IPS-20b (cell line): ENCODE data around the gene SLC7A8.

Experiments
- H3K27ac ChIP-seq: one replicate; pipeline ENCODE4 v1.5.1; 2013; ENCODE audit warnings: low read length
- H3K27me3 ChIP-seq: 2 replicates; pipeline ENCODE4 v1.6.1; 2013; ENCODE audit warnings: mild to moderate bottlenecking, low read length, inconsistent platforms; ENCODE audit not compliant: insufficient read depth
- H3K36me3 ChIP-seq: 2 replicates; pipeline ENCODE4 v1.6.1; 2013; ENCODE audit warnings: low read depth, mild to moderate bottlenecking, inconsistent platforms, low read length, moderate library complexity; ENCODE audit not compliant: insufficient read depth
- H3K4me1 ChIP-seq: 2 replicates; pipeline ENCODE4 v1.6.1; 2013; ENCODE audit warnings: mild to moderate bottlenecking, control low read depth, inconsistent platforms, low read length, moderate library complexity; ENCODE audit not compliant: insufficient read depth
- H3K4me3 ChIP-seq: 2 replicates; pipeline ENCODE4 v1.5.1; 2013; ENCODE audit warnings: mild to moderate bottlenecking, low read length, inconsistent platforms
- H3K9ac ChIP-seq: 2 replicates; pipeline ENCODE4 v1.6.1; 2013; ENCODE audit warnings: low read depth, mild to moderate bottlenecking, inconsistent platforms, low read length, moderate library complexity
- H3K9me3 ChIP-seq: 2 replicates; pipeline ENCODE4 v1.6.1; 2013; ENCODE audit warnings: mild to moderate bottlenecking, low read depth, low read length, inconsistent platforms; ENCODE audit not compliant: insufficient read depth

Gene SLC7A8

DNA sequence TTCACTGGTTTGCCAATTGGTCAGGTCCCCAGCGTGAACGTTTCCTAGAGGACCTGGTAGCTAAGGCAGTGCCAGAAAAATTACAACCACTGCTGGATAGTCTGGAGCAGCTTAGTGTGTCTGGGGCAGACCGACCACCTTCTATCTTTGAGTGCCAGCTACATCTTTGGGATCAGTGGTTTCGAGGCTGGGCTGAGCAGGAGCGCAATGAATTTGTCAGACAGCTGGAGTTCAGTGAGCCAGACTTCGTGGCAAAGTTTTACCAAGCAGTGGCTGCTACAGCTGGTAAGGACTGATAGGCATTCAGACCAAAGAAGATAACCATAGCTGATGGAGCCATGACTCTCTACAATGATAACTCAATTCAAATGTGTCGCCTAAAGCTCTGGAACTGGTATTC, 85.7 kb downstream of the SLC7A8 start:
- peaks cover 6% of the 10 kb centered on the region; the same call in 1 of the 2 replicates for H3K4me1 ChIP-seq
- no peaks in the 10 kb centered on the region for H3K9me3 ChIP-seq
- H3K4me3 ChIP-seq: no peak overlapping the region
- H3K36me3 ChIP-seq: peaks cover 32% of the 10 kb centered on the region
- no peaks in the 10 kb centered on the region for H3K27me3 ChIP-seq
- no peak overlapping the region for H3K9ac ChIP-seq
- no peak overlapping the region for H3K27ac ChIP-seq

DNA sequence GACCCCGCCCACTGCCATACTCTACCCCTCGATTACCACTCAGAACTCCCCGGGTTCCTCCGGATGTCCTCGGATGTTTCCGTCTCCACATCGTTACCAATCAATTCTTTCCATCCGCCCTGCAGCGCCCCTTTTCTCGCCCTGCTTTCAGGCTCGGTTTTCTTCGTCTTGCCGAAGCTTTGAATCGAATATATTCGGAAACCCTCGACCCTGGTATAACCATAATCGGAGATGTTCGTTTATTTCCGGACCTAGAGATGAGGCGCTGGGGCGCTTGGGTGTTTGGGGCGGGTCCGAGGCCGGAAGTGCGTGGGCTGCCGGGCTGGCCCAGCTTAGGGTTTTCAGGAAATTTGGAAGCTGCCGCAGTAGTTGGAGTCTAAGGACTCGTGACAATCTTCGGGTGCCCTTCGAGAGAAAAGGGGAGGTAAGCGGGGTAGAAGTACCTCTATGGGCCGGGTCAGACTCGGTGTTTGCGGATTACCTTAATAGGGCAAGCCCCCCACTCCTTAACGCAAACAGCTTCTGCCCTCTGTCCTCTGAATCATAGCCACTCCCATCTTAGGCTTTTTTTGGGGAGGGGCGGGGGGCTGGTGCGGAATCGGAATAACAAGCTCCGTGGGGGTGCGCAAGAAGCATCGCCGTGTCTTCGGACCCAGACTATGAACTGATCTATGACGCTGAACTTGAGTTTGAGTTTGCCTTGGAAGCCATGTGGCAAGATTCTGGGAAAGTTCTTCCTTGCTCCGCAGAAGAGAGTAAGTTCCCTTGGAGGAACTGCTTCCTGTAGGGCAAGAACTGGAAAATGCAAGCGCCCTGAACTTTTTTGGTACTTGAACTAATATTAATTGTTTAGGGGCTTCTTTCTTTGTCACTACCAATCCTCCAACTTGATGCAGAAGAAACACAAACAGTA, 88.0 kb downstream of the SLC7A8 start, which contains the start of gene C14orf119:
C14orf119 (plus strand) TSS at position 310 of the 913 bp plus-strand sequence. CDS start 2,154 bp downstream, outside the sequence.
- peaks cover 56% of the 10 kb centered on the region for H3K36me3 ChIP-seq
- peak within 1 kb of the TSS; percentile 99 for H3K9ac ChIP-seq
- peak within 1 kb of the TSS; percentile 97 for H3K27ac ChIP-seq
- H3K4me1 ChIP-seq: peaks cover 6% of the 10 kb centered on the region; the same call in 1 of the 2 replicates
- H3K4me3 ChIP-seq: peak within 1 kb of the TSS; percentile 92
- no peaks in the 10 kb centered on the region for H3K27me3 ChIP-seq
- H3K9me3 ChIP-seq: no peaks in the 10 kb centered on the region

DNA sequence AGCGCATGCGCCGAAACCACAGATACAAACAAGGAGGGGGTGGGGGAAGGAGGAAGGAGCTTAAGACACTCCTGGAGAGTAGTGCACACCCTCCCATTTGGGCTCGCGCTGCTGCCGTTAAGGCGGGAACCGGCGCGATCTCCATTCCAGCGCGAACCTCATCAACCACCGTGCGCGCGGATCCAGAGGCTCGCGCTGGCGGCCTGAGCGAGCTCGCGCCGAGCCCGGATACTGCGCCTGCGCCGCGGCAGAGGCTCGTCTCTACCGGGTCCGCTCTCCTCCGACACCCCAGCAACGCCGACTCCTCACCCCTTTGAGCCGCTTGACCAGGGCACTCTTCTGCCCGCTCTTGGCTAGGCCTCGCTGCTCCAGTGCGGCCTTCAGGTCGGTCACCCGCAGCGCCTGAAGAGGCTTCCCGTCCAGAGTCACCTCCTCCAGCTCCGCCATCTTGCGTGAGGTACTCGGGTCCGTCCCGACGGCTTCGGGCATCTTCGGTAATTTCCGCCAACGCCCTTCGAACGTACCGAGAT, 88.7 kb downstream of the SLC7A8 start, which contains the start of gene ACIN1:
ACIN1 (minus strand) TSS at position 471 of the 530 bp plus-strand sequence; CDS start at position 447, 24 bp downstream.
- H3K9me3 ChIP-seq: no peaks in the 10 kb centered on the region
- H3K27ac ChIP-seq: peak within 1 kb of the TSS; percentile 97
- peaks cover 63% of the 10 kb centered on the region for H3K36me3 ChIP-seq
- peak within 1 kb of the TSS; percentile 99 for H3K9ac ChIP-seq
- peaks cover 6% of the 10 kb centered on the region; the same call in 1 of the 2 replicates for H3K4me1 ChIP-seq
- no peaks in the 10 kb centered on the region for H3K27me3 ChIP-seq
- H3K4me3 ChIP-seq: peak within 1 kb of the TSS; percentile 92

DNA sequence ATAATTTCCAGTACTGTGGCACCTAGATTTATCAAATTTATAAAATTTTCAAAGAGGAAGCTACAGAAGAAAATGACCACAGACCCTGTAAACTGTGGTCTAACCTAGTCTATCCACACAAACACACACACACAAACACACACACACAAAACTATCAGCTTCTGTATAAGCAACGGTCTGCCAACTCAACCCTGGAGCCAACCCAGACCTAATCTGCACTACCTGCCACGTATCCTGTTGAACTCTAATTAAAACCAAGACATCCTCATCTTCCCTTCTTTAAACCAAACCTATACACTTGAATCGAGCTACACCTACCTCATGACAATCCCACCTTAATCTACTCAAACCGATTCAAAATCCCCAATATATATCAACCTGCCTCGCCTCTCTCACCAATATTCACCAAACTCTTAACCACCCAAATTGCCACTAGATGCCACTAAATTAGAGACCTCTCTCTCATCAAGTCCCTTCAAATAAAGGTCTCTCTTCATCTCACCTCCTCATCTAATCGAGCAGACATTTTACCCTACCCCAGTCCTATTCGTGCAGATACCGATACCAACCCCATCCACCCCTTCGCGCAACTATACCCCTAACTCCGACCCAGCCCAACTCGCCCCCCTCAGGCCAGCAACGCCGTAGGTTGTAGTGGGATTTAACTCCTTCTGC, 89.3 kb downstream of the SLC7A8 start:
- Histone ChIP-seq H3K9ac (peak overlapping the region; percentile 99), H3K27me3 (no peaks in the 10 kb centered on the region), H3K4me1 (peaks cover 6% of the 10 kb centered on the region; the same call in 1 of the 2 replicates), H3K9me3 (no peaks in the 10 kb centered on the region), H3K4me3 (peak overlapping the region; percentile 92), H3K27ac (peak overlapping the region; percentile 97), H3K36me3 (peaks cover 67% of the 10 kb centered on the region)

DNA sequence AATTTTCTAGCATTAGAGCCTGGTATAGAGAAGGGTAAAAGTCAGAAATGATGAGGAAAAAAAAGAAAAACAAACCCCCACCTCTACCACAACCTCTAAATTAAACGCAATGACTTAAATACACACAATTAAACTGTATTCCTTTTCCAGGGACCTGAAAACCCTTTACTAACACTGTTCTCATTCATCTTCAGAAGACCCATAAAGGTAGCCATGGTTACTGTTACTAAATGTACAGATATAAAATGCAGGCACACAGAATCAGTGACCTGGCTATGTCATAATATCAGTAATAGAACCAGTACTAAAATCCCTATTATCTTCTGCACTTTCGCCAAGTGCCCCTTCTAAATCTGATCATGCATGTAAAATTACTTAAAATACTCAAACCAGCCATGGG, 89.9 kb downstream of the SLC7A8 start:
- no peak overlapping the region for H3K27ac ChIP-seq
- peak overlapping the region; percentile 99; the same call in 1 of the 2 replicates for H3K9ac ChIP-seq
- H3K27me3 ChIP-seq: no peaks in the 10 kb centered on the region
- H3K9me3 ChIP-seq: no peaks in the 10 kb centered on the region
- peaks cover 6% of the 10 kb centered on the region; the same call in 1 of the 2 replicates for H3K4me1 ChIP-seq
- peak overlapping the region; percentile 92 for H3K4me3 ChIP-seq
- peaks cover 67% of the 10 kb centered on the region for H3K36me3 ChIP-seq

DNA sequence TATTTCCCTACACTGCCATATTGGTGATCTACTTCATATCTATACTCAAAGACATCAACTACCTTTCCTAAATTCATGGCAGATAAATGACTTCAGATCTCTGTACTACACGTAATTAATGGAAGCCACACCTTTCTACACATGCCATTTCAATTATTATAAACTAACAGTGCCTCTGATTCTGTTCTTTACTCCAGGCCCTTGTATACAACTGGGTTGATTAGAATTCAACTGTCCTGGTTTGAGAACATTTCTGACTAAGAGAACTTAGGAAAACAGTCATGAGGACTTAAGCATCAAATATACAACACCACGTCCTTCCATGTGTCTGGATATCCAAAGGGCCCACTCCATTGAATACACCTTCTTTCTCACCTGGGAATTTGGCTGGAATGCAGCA, 90.4 kb downstream of the SLC7A8 start:
- H3K36me3 ChIP-seq: peaks cover 67% of the 10 kb centered on the region
- H3K4me1 ChIP-seq: peaks cover 6% of the 10 kb centered on the region; the same call in 1 of the 2 replicates
- H3K4me3 ChIP-seq: peak overlapping the region; percentile 92; the same call in 1 of the 2 replicates
- no peak overlapping the region for H3K9ac ChIP-seq
- H3K27me3 ChIP-seq: no peaks in the 10 kb centered on the region
- H3K27ac ChIP-seq: no peak overlapping the region
- H3K9me3 ChIP-seq: no peaks in the 10 kb centered on the region

DNA sequence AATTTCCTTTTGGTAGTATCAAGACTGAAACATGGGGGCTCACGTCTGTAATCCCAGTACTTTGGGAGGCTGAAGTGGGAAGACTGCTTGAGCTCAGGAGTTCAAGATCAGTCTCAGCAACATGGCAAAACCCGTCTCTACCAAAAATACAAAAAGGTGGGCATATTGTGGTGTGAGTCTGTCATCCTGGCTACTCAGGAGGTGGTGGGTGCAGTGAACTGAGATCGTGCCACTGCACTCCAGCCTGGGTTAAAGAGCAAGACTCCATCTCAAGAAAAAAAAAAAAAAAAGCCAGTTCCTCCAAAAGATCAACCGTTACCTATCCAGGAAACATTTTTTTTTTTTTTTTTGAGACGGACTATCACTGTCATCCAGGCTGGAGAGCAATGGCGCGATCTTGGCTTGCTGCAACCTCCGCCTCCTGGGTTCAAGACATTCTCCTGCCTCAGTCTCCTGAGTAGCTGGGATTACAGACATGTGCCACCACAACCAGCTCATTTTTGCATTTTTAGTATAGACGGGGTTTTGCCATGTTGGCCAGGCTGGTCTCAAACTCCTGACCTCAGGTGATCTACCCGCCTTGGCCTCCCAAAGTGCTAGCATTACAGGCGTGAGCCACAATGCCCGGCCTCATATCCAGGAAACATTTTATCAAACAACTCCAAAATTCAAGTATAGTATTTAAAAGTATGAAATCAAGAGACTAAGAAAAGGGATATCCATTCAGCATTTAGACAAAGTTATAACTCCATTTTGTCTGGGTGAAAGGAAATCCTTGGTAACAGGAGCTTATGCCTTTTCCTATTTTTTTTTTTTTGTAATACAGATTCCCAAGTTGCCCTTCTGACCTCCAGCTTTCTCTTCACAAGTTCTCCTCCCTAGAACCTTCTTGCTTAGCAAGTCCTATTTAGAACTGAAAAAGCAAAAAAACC, 91.9 kb downstream of the SLC7A8 start:
- H3K9ac ChIP-seq: no peak overlapping the region
- no peaks in the 10 kb centered on the region for H3K9me3 ChIP-seq
- no peak overlapping the region for H3K4me3 ChIP-seq
- H3K27ac ChIP-seq: no peak overlapping the region
- no peaks in the 10 kb centered on the region for H3K27me3 ChIP-seq
- H3K4me1 ChIP-seq: no peaks in the 10 kb centered on the region
- H3K36me3 ChIP-seq: peaks cover 70% of the 10 kb centered on the region

DNA sequence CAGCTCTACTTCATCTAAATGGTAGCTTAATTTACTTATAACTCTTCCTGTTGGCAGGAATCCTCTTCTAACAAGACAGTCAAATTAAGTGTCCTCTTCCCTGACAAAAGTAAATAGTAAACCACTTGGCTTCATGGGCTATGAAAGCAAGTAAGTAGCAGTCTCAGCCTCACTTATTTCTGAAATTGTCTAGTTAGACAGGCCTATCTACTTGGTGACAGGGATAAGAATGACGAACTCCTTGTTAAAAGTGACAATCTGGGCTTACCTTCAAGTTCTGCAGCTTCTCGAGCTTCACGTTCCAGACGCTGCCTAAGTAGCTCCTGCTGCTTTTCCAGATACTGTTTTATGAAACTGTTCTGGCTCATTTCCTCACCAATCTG, 93.2 kb downstream of the SLC7A8 start:
- Histone ChIP-seq H3K27ac (no peak overlapping the region), H3K27me3 (no peaks in the 10 kb centered on the region), H3K36me3 (peaks cover 83% of the 10 kb centered on the region), H3K4me1 (no peaks in the 10 kb centered on the region), H3K4me3 (no peak overlapping the region), H3K9ac (no peak overlapping the region), H3K9me3 (no peaks in the 10 kb centered on the region)

DNA sequence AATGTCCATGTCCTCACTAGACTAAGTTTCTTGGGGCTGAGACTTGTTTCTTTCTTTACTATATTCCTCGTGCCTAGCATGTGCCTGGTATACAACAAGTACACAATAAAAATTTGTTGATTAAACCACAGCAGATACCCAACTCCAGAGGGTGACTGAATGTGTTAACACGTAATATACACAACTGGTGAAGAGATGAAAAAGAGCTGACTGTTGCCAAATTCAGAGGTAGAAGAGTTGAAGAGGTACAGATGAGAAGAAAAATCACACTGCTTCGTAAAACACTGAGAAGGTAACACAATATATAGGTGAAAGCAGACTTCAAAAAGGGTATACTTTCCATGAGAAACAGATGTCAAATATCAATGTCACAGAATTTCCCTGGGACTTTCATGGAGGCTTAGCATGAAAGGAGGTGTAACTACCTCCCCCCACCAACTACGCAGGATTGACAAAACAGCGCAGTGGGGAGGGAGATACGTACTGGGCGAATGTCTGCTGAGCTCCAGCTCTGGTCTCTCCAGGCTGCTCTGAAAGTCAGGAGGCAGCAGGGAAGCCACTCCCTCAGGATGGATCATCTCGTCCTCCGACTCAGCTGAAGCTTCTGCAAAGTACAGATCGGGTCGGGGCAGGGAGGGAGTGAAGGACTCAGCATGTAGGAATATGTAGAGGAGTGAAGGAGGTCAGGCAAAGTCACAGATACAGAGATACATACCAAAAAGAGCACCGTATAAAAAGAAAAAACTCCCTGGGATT, 93.8 kb downstream of the SLC7A8 start:
- Histone ChIP-seq H3K36me3 (peaks cover 89% of the 10 kb centered on the region), H3K9ac (no peak overlapping the region)

DNA sequence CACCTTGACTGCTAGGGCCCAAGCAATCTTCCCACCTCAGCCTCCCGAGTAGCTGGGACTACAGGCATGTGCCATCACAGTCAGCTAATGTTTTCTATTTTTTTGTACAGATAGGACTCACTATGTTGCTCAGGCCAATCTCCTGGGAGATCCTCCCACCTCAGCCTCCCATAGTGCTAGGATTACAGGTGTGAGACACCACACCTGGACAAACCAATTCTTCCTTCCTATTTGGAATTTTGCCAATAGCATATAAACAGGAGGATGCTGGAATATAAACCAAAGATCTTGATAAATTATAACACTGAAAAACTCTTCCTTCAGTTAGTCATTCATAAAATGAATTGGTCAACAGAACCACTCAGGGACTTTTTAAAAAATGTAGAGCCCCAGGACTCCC, 96.9 kb downstream of the SLC7A8 start:
- Histone ChIP-seq H3K9me3 (no peaks in the 10 kb centered on the region), H3K36me3 (peaks cover 99% of the 10 kb centered on the region), H3K27me3 (no peaks in the 10 kb centered on the region), H3K4me1 (no peaks in the 10 kb centered on the region), H3K27ac (no peak overlapping the region), H3K4me3 (no peak overlapping the region), H3K9ac (no peak overlapping the region)

More for the DNA sequence above, 93.8 kb downstream of the SLC7A8 start:
- Histone ChIP-seq H3K9me3 (no peaks in the 10 kb centered on the region), H3K27me3 (no peaks in the 10 kb centered on the region), H3K4me1 (no peaks in the 10 kb centered on the region), H3K27ac (no peak overlapping the region), H3K4me3 (no peak overlapping the region)
